GM10266 (cell line): ENCODE measurements around the gene SPTLC3.

ENCODE experiments used
- DNase-seq: peaks from one replicate; pipeline ENCODE4 v3.0.0; 2012; ENCODE audit errors: extremely low spot score
- CTCF ChIP-seq: IDR thresholded peaks from 2 replicates; pipeline ENCODE4 v1.5.1; 2012; ENCODE audit warnings: mild to moderate bottlenecking, low read depth; ENCODE audit not compliant: control insufficient read depth, insufficient read depth; ENCODE audit errors: missing control alignments

Gene SPTLC3

DNA sequence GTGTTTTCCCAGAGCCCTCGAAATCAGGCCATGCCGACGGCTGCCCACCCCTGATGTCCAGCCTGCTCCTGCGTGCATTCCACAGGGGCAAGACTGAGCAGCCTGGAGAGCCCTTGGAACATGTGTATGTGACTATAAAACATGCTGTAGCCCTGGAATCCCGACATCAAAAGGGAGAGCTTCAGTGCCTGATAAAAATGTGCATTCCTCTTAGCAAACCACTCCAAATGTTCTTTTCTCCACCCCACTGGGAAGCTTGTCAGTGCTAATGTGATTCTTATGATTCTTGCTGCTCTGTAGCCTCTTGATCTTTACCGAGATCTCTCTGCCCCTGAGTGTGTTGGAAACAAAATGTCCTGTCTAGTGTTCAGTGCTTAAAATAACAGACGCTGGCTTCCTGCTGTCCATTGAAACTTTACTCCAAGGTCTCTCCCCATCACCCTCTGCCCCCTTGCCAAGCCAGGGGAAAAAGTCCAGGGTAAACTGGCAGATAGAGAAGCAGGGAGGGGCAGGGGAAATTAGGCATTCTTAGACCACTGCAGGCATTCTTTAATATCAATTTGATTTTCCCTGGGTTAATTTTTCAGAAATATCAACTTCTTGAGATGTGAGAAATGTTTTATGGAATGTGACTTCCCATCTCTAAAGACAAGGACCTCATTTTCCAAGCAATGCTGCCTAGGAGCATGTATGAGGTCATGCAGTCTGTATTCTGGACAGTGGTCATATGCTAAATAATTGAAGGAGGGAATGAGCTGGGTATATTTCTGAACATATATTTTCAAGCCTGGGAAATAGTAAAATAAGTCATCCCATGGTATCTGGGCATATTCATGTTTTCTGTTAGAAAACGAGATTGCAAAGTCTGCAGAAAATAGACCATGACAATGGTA lies 138.5 kb downstream of the SPTLC3 start:
- DNase-seq: no peak
- TF ChIP-seq CTCF: no peak

DNA sequence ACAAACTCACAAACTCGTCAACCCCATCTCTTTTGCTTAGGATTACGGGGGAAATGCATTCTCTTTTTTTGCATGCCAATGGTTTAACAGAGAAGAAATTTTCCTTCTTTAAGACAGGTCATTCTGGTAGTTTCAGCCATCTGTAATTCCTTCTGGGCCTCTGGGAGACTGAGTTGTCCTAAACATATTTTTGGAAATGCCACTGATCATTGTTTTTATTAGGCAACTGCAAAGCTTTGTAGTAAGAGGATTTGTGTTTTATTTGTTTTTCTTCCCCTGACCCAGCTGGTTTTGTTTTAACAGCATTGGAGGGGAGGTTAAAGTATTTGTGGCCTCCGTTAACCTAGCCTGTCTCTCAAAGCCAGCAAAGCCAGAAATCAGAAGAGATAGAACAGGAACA lies 139.2 kb downstream of the SPTLC3 start:
- TF ChIP-seq CTCF: no peak
- no peak for DNase-seq

GRCh38 chr20:13148402-13148801 lies 139.6 kb downstream of the SPTLC3 start:
- no peak for TF ChIP-seq CTCF
- DNase-seq: no peak

- TF ChIP-seq CTCF: no peak
- no peak for DNase-seq
Observed at GRCh38 chr20:13148961-13149360, 140.2 kb downstream of the SPTLC3 start.

GRCh38 chr20:13149371-13150105 lies 140.8 kb downstream of the SPTLC3 start:
- TF ChIP-seq CTCF: no peak

GRCh38 chr20:13158369-13158768 lies 149.6 kb downstream of the SPTLC3 start:
- TF ChIP-seq CTCF: no peak
- no peak for DNase-seq

More at GRCh38 chr20:13149371-13150105, 140.8 kb downstream of the SPTLC3 start:
- DNase-seq: no peak

GRCh38 chr20:13159889-13160288 lies 151.1 kb downstream of the SPTLC3 start:
- no peak for DNase-seq
- TF ChIP-seq CTCF: no peak
